A673 (cell line): ENCODE measurements around the gene RBM20.

Experiments
- EZH2 ChIP-seq: fragments of 200-600 bp; sonication (generic); IDR thresholded peaks from 2 replicates; pipeline ENCODE4 v1.6.1; 2017; ENCODE audit warnings: borderline replicate concordance, low read depth, mild to moderate bottlenecking, mixed read lengths, antibody characterized with exemption, low read length; ENCODE audit not compliant: poor library complexity, severe bottlenecking
- TF ChIP-seq, protein P1 (sequence below): fragments of 300-800, 200-600 bp; sonication (generic); conservative IDR thresholded peaks from 2 replicates; pipeline ENCODE4 v1.5.1; 2017; ENCODE audit warnings: low read depth, mild to moderate bottlenecking, antibody characterized with exemption, low read length, moderate library complexity, mixed read lengths

DNA sequence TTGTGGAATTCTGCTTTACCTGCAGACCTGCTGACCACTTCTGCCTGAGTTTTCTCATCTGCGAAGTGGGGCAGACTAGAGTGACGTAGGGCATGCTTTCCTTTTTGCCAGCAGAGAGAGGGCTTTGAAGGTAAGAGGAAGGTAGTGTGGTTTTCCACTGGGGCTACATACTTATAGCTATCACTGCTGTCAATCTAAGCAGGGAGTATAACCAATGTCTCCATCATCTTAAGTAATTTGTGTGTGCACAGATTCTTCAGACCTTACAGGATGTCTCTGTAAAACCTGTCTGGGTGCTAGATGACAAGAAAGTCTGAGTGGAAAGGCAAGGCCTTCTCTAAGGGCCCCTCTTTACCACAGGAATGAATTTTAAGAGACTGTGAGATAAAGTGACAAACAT is 106.8 kb downstream of the RBM20 start:
- TF ChIP-seq, protein P1, sequence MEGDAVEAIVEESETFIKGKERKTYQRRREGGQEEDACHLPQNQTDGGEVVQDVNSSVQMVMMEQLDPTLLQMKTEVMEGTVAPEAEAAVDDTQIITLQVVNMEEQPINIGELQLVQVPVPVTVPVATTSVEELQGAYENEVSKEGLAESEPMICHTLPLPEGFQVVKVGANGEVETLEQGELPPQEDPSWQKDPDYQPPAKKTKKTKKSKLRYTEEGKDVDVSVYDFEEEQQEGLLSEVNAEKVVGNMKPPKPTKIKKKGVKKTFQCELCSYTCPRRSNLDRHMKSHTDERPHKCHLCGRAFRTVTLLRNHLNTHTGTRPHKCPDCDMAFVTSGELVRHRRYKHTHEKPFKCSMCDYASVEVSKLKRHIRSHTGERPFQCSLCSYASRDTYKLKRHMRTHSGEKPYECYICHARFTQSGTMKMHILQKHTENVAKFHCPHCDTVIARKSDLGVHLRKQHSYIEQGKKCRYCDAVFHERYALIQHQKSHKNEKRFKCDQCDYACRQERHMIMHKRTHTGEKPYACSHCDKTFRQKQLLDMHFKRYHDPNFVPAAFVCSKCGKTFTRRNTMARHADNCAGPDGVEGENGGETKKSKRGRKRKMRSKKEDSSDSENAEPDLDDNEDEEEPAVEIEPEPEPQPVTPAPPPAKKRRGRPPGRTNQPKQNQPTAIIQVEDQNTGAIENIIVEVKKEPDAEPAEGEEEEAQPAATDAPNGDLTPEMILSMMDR: no peak
- TF ChIP-seq EZH2: no peak
